Choroid plexus epithelial cell (primary cell): ENCODE measurements around the gene ATP6V0E1.
"Not testable (repeated sequence)": the region's sequence is repeated elsewhere in the genome, so short reads cannot be mapped to it uniquely, and the experiment has no call there.

Source experiments
- DNase-seq: peaks from one replicate; pipeline ENCODE4 v3.0.0-alpha.2; 2010; ENCODE audit warnings: low read depth
- H3K4me3 ChIP-seq: 2 replicates; pipeline ENCODE4 v1.5.1; 2011; ENCODE audit warnings: low read depth, mild to moderate bottlenecking, control low read depth, low read length, moderate library complexity
- TF ChIP-seq, protein P1 (sequence below): conservative IDR thresholded peaks from 2 replicates; pipeline ENCODE4 v1.5.1; 2011; ENCODE audit warnings: low read depth, mild to moderate bottlenecking, control low read depth, inconsistent platforms, low read length, moderate library complexity

Gene ATP6V0E1

DNA sequence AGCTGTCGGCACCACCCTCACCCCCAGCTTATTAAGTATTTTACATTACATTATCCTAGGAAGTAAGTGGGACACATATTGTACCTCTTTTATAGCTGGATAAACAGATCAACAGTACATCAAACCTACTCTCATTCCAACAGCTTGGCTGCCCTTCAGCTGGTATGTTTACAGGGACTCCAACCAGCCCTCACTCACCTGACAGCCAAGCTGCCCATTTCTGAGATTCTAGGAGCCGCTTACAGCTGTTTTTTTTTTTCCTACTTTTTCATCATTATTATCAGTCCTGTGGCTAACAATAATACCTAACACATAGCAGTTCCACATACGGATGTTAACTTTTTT is 59.2 kb downstream of the ATP6V0E1 start:
- no peak overlapping the region for H3K4me3 ChIP-seq
- TF ChIP-seq, protein P1, sequence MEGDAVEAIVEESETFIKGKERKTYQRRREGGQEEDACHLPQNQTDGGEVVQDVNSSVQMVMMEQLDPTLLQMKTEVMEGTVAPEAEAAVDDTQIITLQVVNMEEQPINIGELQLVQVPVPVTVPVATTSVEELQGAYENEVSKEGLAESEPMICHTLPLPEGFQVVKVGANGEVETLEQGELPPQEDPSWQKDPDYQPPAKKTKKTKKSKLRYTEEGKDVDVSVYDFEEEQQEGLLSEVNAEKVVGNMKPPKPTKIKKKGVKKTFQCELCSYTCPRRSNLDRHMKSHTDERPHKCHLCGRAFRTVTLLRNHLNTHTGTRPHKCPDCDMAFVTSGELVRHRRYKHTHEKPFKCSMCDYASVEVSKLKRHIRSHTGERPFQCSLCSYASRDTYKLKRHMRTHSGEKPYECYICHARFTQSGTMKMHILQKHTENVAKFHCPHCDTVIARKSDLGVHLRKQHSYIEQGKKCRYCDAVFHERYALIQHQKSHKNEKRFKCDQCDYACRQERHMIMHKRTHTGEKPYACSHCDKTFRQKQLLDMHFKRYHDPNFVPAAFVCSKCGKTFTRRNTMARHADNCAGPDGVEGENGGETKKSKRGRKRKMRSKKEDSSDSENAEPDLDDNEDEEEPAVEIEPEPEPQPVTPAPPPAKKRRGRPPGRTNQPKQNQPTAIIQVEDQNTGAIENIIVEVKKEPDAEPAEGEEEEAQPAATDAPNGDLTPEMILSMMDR, result no peak
- no peak for DNase-seq

DNA sequence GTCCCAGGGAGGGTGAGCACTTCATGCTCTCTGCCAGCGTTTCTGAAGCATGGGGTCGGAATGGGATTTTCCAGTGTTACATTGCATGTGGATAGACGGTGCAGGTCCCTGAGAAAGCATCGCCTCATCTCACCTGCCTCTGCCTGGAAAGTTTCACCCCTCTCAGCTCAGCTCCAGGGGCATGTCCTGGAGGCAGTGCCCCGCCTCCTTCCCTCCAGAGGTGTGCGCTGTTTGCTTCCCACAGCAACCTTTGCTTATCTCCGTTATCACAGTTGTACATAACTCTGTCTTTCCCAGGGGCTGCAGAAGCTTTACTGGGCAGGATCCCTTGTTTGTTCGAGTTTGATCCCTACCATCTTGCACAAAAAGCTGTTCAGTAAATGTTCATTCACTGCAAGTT is 61.9 kb downstream of the ATP6V0E1 start:
- TF ChIP-seq, protein P1, result no peak
- no peak for DNase-seq

DNA sequence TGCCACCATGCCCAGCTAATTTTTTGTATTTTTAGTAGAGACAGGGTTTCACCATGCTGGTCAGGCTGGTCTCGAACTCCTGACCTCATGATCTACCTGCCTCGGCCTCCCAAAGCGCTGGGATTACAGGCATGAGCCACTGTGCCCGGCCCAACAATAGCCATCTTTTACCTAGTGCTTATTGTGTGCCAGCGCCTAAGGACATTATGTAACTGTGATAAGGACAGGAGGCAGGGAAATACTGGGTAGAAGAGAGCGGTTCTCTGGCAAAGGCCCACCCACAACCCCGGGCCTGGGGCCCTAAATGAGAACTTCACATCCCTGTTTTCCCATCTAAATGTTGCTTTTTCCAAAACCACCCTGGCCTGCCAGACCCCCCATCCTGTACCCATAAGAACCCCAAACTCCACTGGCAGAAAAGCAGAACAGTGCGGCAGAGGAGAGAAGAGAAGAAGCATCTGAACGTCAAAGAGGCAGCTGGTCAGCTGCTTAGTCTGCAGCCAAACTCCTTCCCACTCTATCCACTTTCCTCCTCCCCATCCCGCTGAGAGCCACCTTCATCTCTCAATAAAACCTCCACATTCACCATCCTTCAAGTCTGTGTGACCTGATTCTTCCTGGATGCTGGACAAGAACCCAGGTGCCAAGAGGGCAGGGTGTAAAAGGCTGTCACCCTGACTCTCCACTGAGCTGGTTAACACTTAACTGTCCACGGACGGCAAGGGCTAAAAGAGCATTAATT is 63.7 kb downstream of the ATP6V0E1 start:
- not testable (repeated sequence) for H3K4me3 ChIP-seq, DNase-seq

More for the DNA sequence above, 61.9 kb downstream of the ATP6V0E1 start:
- H3K4me3 ChIP-seq, result no peak overlapping the region

DNA sequence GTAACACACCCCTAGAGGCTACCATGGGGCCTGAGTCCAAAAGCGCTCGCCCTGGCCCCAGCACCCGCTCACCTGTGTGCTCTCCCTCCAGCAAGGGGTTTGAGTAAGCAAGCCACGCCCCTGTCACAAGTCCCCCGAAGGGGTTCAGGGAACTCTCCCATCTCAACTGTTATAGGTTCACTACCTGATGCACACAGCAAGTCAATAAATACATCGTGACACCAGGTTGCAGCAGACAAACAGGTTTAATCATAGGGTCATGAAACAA is 64.2 kb downstream of the ATP6V0E1 start:
- H3K4me3 ChIP-seq, result no peak overlapping the region
- no peak for DNase-seq
- TF ChIP-seq, protein P1, result no peak

DNA sequence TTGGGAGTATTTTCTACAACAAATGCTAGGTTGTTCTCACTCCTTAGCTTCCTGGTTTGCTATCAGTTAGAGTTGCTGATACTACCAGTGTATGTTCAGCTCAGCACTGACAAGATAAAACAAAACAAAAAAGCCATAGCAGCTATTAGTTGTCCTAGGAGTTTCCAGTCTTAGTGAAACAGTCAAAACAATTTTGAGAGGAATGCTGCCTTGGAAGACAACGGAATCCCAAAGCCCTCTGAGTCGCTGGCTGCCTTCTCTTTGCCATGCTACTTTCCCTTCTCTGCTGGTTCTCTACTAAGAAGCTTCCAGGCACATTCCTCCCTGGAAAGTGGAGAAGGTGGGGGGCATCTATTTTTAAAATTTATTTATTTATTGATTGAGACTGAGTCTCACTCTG is 67.2 kb downstream of the ATP6V0E1 start:
- H3K4me3 ChIP-seq, result no peak overlapping the region
- no peak for DNase-seq

DNA sequence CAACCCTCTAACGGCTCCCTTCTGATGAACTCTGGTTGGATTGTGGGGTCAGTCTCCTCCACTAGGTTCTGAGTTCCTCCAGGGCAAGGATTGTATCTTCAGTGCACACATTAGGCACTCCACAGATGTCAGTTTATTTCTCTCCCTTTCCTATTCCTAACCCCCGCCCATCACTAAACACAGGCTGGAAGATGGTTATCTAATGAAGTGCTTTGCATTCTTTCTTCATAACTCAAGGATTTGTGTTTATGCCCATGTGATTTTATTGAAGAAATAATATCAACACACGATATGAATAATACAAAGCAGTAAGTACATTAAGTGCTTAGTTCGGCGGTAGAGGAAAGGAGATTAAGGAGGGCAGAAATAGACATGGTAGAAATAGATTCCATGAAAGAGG is 68.2 kb downstream of the ATP6V0E1 start:
- TF ChIP-seq, protein P1, result no peak
- DNase-seq, result peak; percentile 65
- H3K4me3 ChIP-seq, result no peak overlapping the region

More for the DNA sequence above, 67.2 kb downstream of the ATP6V0E1 start:
- TF ChIP-seq, protein P1, result no peak

DNA sequence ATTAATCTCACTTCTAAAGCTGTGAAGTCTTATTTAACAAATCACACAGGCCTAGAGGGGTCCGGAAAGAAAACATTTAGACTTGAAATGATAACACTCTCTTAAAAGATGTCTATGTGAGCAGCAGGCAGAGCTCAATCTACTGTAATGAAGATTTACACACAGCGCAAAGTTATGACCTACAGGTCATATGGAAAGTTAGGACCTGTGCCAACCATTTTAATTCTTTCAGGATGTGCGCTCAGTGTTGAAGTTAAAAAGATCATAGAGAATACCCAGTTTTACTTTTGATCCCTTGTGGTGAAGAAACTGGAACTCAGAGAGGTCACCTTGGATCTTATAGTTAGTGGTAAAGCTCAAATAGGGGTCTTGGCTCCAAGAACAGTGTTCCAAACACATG is 69.5 kb downstream of the ATP6V0E1 start:
- no peak overlapping the region for H3K4me3 ChIP-seq
- TF ChIP-seq, protein P1, result no peak
- no peak for DNase-seq
